Measurements from ENCODE around the gene UNC93B1.
"Not testable (repeated sequence)": the region's sequence is repeated elsewhere in the genome, so short reads cannot be mapped to it uniquely, and the experiment has no call there.

The UNC93B1 gene

DNA sequence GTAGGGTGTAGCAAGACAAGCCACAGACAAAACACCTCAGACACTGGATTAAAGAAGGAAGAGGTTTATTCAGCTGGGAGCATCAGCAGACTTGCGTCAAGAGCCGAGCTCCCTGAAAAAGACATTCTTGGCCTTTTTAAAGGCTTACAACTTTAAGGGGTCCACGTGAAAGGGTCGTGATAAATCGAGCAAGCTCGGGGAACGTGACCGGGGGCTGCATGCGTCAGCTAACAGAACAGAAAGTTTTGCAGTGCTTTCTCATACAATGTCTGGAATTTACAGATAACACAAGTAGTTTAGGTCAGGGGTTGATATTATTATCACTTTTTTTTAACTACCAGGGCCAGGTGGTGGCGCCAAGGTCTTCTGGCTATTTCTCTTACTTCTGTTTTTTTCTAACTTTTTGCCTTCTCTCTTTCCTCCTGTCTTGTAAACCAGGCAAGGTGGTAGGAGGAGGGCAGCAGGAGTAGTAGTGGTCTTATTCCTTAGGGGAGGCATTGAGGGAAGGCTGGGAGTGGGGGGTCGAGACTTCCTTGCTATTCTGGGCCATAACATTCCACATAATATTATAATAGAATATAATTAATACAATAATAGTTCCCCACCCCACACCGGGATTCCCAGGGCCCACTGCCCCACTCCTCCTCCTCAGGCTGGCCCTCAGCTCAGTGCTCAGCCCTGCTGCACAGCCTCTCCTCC, 5.6 kb upstream of the UNC93B1 start:
- DNase-seq: peak in 1 of 3 experiments; percentile 32

- peak in 2 of 3 experiments; percentile 74 to 77 for DNase-seq
Measured at GRCh38 chr11:68008381-68009337, 4.8 kb upstream of the UNC93B1 start.

GRCh38 chr11:68007498-68008380, 3.8 kb upstream of the UNC93B1 start:
- DNase-seq: no peak

GRCh38 chr11:68006606-68007166, 2.8 kb upstream of the UNC93B1 start:
- no peak for DNase-seq

DNA sequence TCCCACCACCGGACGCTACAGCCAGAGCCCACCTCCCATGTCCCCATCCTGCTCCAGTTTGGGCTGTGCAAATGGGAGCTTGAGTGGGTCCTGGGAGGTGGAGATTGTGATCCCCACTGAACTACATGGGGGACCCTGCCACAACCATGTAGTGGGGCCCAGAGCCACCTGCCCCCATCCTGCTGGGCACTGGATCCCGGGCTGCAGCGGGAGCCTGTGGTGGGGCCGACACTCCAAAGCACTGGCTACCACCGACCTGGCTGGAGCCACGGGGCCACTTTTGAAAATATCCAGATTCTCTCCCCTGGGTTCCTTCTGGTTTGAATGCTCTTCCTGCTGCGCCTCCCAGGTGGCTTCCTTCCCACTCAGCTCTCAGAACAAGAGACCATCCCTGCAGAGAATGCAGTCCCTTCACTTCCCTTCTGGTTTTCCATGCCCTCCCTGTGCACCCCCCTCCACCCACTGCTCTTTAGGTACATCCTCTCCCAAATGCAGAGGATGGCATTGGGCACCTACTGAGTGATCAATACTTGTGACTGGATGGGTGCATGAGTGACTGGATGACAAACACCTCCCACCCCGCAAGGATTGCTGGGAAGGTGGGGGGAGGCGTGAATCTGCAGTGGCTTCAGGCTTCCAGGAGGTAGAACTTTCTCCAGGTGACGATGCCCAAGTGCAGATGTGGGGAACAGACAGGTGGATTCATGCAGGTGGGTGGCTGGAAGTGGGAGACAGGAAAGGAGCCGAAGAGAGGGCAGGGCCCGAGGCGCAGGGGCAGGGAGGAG, 846 bp upstream of the UNC93B1 start:
- DNase-seq: no peak

DNA sequence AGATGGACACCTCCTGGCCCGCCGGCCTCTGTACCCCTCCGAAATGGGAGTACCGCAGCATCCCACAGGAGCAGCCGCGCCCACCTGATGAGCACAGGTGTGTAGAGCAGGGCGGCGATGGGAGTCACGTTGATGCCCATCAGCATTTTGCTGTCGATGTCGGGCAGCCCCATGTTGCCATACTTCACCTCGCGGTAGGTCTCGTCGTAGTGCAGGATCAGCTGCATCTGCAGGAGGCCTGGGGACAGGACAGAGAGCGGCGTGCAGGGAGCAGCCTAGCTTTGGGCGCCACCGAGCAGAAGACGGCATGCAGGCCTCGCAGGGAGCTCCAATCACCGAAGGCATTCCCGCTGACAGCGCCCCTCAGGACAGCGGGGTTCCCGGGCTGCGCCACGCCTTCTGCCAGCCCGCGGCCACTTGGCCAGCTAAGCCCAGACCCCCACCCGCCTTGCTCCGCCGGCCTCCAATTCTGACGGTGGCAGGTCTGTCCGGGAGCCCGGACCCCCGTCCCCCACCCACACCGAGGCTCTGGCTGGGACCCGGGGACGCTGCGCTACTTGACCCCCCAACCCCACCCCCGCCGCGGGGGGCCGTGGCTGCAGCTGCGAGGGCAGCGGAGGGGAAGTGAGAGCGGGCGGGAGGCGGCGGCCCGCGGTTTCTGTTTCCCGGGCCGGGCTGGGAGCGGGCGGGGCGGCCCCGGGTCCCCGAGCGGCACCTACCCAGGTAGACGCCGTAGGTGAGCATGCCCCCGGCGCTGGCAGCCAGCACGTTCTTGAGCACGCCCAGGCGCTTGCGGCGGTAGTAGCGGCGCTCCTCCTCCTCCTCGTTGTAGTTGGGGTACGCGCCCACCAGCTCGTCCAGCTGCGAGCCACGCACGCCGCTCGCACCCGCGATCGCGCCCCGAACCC, 705 bp downstream of the UNC93B1 start:
- peak; percentile 38 to 77 (median 77) for DNase-seq

DNA sequence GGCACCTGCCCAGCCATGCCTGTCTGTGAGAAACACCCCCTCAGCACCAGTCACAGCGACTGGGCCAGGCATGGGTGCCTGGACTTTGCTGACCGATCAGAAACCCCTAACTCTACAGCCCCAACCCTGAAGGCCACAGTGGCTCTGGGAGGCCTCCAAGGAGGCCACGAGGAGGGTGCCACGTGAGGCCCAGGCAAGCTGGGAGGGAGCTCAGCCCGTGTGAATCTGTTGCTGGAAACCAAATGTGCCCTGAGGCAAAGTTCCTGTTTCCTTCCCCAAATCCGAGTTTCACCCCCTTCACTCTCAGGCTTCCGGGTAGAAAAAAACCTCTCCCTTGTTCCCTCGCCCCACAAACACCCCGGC, 1.3 kb downstream of the UNC93B1 start:
- peak in 1 of 3 experiments; percentile 46 for DNase-seq

DNA sequence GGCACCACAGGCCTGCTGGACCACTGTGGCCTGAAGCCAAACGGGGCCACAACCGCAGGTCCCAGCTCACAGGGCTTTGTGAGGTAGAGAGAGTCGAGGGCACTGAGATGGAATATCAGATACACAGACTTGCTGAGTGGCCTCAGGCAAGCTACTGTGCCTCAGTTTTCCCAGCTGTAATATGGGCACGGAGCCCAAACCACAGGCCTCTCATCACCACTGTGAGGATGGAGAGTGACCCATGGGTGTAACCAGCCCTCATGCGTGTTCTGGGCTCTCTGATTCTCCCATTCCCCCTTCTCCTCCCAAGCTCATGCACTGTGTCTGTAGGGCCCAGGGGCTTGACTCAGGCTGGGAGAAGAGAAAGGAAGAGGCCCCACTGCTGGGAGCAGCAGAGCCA, 4.2 kb downstream of the UNC93B1 start:
- DNase-seq: no peak

DNA sequence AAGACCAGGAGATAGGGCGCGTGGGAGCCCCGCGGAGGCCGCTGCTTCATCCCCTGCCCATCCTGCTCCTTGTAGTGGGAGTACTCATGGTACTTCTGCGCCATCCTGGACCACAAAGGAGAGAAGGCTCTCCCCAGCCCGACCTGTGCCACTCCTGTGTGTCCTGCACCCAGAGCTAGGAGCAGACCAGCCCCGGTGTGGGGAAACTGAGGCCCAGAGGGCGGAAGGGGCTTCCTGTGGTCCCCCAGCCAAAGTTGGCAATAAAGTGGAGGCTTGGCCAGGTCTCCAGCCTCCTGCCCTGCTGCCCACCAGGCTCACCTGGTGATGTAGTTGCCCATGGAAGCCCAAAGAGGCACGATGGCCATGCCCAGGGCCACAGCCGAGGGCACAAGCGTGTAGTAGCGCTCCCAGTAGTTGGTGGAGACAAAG, 4.7 kb downstream of the UNC93B1 start:
- no peak for DNase-seq

DNA sequence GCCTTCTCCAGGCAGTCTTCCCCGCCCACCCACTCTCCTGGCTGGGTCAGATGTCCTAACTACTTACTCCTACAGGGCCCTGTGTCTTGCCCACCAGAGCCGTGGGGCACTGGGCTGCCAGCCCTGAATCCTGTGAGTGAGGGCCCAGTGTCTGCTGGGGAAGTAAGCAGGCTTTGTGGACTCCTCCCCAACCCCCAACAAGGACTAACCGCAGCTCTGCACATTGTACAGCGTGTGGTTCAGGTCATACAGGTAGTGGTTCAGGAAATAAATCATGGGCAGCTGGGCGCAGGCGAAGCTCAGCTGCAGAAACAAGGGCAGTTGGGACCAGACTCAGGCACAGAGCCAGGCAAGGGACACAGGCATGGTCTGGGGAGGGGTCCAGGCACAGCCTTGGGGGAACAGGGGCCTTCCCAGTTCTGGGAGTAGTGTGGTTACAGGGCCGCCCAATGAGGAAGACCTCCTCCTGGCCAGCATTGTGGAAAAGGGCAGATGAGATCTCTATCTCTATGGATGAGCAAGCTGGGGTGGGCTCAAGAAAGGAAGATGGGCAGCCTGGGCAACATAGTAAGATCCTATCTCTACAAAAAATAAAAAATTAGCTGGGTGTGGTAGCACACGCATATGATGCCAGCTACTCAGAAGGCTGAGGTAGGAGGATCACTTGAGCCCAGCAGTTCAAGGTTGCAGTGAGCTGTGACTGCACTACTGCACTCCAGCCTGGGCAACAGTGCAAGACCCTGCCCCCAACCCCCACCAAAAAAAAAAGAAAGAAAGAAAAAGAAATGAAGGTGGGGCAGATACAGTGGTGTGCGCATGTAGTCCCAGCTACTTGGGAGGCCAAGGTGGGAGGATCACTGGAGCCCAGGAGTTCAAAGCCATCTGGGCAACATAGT, 5.5 kb downstream of the UNC93B1 start:
- DNase-seq: no peak

- DNase-seq: no peak
Measured at GRCh38 chr11:67997475-67997921, 6.4 kb downstream of the UNC93B1 start.

DNA sequence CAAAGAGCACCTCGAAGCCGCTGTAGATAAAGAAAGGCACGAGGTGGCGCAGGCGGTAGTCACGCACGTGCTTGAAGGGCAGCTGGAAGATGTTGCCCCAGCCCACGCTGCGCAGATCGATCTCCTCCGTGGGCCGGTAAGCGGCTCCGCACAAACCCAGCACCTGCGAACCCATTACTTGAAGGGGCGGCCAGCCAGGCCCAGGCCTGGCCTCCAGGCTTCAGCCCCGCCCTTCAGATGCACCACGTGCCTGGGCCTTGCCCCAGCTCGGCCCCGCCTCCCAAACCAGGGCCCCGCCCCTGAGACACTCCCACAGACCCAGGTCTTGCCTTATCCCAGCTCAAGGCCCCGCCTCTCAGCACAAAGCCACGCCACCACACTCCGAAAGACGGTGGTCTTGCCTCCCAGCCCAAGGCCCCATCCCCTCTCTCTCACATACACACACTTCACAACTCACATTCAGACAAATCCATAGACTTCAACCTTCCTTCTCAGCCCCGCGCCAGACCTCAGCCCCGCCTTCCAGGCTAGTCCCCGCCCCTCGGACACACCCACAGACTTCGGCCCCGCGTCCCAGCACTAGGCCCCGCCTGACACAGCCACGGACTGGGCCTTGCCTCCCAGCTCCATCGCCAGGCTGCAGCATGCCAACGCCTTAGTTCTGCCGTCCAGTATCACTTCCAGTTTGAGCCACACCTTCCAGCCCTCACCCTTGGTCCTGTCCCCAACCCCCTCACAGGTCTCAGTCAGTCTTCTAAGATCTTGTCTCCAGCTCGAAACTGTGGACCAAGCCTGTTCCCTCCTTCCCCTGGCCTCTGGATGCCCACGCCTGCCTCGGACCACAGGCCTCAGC, 7.0 kb downstream of the UNC93B1 start:
- DNase-seq: peak; percentile 4 to 35 (median 12)

- DNase-seq: no peak
Measured at GRCh38 chr11:67996051-67996450, 7.8 kb downstream of the UNC93B1 start.

- not testable (repeated sequence) for DNase-seq
Measured at GRCh38 chr11:67995579-67995978, 8.3 kb downstream of the UNC93B1 start.

DNA sequence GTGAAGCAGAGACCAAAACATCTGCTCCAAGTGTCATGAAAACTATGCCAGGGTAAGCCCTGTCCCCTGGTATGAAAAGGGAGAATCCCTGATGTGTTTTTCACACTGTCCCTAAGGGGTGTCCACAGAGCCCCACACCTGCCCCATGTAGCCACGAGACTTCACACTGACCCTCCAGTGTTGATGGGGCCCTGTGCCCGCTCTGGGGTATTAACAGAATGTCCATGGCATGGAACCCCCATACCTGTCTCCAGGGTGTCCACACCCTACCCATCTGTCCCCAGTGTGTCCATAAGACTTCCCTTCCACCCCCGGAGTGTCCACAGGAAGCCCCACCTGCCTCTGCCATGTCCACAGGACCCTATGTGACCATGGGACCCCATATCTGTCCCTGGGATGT, 8.8 kb downstream of the UNC93B1 start:
- not testable (repeated sequence) for DNase-seq

GRCh38 chr11:67994387-67994786, 9.5 kb downstream of the UNC93B1 start:
- not testable (repeated sequence) for DNase-seq

DNA sequence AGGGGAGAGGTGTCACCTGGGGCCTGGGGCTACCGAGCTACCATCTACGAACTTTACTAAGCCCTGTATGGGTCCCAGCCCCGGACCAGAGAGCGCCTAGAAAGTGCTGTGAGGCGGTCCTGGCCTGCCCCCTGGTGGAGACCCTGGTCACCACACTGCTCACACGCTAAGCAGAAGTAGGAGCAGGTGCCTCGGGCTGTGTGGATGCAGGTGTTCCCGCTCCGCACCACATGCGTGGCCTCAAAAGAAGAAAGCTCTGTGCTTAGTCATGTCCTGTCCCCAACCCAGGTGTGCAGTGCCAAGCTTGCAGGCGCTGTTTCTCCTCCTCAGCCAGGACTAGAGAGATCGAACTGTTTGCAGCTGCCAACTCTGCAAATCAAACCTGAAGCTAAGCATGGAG, 10.1 kb downstream of the UNC93B1 start:
- peak; percentile 11 to 80 (median 65) for DNase-seq

DNA sequence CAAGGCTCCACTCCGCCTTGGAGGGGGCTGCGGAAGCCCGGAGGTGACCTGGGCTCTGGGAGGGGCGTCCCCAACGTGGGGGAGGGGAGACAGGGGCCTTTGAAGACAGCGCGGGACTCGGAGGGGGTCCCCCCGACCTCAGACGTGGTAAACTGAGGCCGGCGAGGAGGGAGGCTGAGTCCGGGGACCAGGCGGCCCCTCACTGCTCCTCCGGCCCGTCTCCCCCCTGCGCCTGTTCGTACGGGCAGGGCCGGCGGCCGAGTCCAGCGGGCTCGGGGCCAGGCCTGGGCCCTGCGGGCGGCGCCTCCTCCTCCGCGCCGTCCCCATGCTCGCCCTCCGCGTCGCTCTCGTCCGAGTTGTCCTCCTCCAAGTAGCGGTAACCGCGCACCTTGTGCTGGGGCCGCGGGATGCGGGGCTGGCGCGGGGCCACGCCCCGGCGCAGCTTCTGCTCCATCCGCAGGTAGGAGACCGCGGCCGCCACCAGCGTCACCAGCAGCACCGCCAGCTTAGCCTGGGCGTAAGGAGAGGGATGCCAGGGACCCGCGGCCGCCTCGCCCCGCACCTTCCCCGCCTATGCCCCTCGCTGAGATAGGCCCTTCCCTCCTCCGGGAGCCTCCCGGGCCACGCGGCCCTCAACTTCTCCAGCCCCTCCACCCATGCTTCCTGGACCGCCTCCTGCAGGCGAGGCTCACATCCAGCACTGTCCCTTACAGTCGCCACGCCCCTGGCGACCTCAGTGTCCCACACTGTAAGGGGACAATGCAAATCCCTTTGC, 12.4 kb downstream of the UNC93B1 start:
- not testable (repeated sequence) for DNase-seq
